Activated CD8-positive, alpha-beta memory T cell treated with anti-CD3 and anti-CD28 coated beads, Interleukin-2, amount 10 ng/mL, durations not matched to agents 7 days and 5 days (primary cell): Measurements from ENCODE around the gene KIAA1549. TPM values are rescaled to one million over a fixed set of nuclear protein-coding genes. Genes with fewer than 3 reads are reported as not detected.

Experiments
- ATAC-seq: fragments of 150-1000 bp; cut with Tn5 transposase; one replicate; pipeline ENCODE4 v1.10.0; 2021; ENCODE audit warnings: moderate library complexity
- CTCF ChIA-PET: fragments of 350-600 bp; sonication (Branson Sonifier 250); formaldehyde crosslinking; loops from one replicate; lab custom pipeline; 2021; ENCODE audit warnings: antibody characterized with exemption; lab: Charles Lee
- DNase-seq: peaks from one replicate; pipeline ENCODE4 v3.0.0-alpha.2; 2020
- H3K27ac Mint-ChIP-seq: one replicate; pipeline ENCODE4 v1.8.0; 2021; ENCODE audit warnings: mild to moderate bottlenecking, mixed read lengths
- H3K27me3 Mint-ChIP-seq: one replicate; pipeline ENCODE4 v1.8.0; 2021; ENCODE audit warnings: mixed read lengths
- H3K36me3 Mint-ChIP-seq: one replicate; pipeline ENCODE4 v1.8.0; 2021; ENCODE audit warnings: mild to moderate bottlenecking, mixed read lengths
- H3K4me1 Mint-ChIP-seq: one replicate; pipeline ENCODE4 v1.8.0; 2021; ENCODE audit warnings: mixed read lengths
- H3K4me3 Mint-ChIP-seq: one replicate; pipeline ENCODE4 v1.8.0; 2021; ENCODE audit warnings: mild to moderate bottlenecking, moderate library complexity, mixed read lengths
- H3K9me3 Mint-ChIP-seq: one replicate; pipeline ENCODE4 v1.8.0; 2022; ENCODE audit warnings: low read depth, mixed read lengths
- total RNA-seq, 2 experiments: library from RNA; stranded (reverse); gene quantifications; one replicate each; pipeline ENCODE4 v1.2.3, GENCODE V29; 2021

The KIAA1549 gene
- total RNA-seq, 2 experiments from 2014 or later, result 0.61 to 1.1 TPM

- H3K27me3 Mint-ChIP-seq, result no peaks in the 10 kb centered on the region
- ATAC-seq, result no peak
- peaks cover 14% of the 10 kb centered on the region for H3K9me3 Mint-ChIP-seq
- CTCF ChIA-PET, result no interaction called here
- no peak overlapping the region for H3K27ac Mint-ChIP-seq
- H3K4me3 Mint-ChIP-seq, result no peak overlapping the region
- peaks cover 13% of the 10 kb centered on the region for H3K36me3 Mint-ChIP-seq
- peaks cover 16% of the 10 kb centered on the region for H3K4me1 Mint-ChIP-seq
- DNase-seq, result no peak
Observed at GRCh38 chr7:138861051-138861450, 120.1 kb downstream of the KIAA1549 start.

- H3K9me3 Mint-ChIP-seq, result peaks cover 14% of the 10 kb centered on the region
- no peak overlapping the region for H3K4me3 Mint-ChIP-seq
- peaks cover 2% of the 10 kb centered on the region for H3K27me3 Mint-ChIP-seq
- H3K27ac Mint-ChIP-seq, result no peak overlapping the region
- no peak for DNase-seq
- peaks cover 5% of the 10 kb centered on the region for H3K4me1 Mint-ChIP-seq
- ATAC-seq, result no peak
- CTCF ChIA-PET, result interaction anchor here (2.3 kb wide), 1 partner anchor 119 kb away, joined by 6 read pairs; no protein-coding TSS in a partner anchor
- peaks cover 17% of the 10 kb centered on the region for H3K36me3 Mint-ChIP-seq
Observed at GRCh38 chr7:138857728-138858127, 123.5 kb downstream of the KIAA1549 start.

- CTCF ChIA-PET, result interaction anchor here (0.9 kb wide), 1 partner anchor 115 kb away, joined by 3 read pairs; no protein-coding TSS in a partner anchor
- Mint-ChIP-seq H3K4me3 (no peak overlapping the region), H3K4me1 (peaks cover 5% of the 10 kb centered on the region), H3K9me3 (peaks cover 14% of the 10 kb centered on the region), H3K36me3 (peaks cover 21% of the 10 kb centered on the region), H3K27me3 (peaks cover 2% of the 10 kb centered on the region), H3K27ac (no peak overlapping the region)
- DNase-seq (no peak), ATAC-seq (no peak)
Observed at GRCh38 chr7:138854115-138854645, 127.0 kb downstream of the KIAA1549 start.

GRCh38 chr7:138853448-138853847, 127.7 kb downstream of the KIAA1549 start:
- peaks cover 20% of the 10 kb centered on the region for H3K36me3 Mint-ChIP-seq
- no peak overlapping the region for H3K4me3 Mint-ChIP-seq
- CTCF ChIA-PET, result no interaction called here
- H3K27me3 Mint-ChIP-seq, result peaks cover 6% of the 10 kb centered on the region
- no peak overlapping the region for H3K27ac Mint-ChIP-seq
- peaks cover 14% of the 10 kb centered on the region for H3K9me3 Mint-ChIP-seq
- ATAC-seq, result no peak
- H3K4me1 Mint-ChIP-seq, result peaks cover 5% of the 10 kb centered on the region
- no peak for DNase-seq

DNA sequence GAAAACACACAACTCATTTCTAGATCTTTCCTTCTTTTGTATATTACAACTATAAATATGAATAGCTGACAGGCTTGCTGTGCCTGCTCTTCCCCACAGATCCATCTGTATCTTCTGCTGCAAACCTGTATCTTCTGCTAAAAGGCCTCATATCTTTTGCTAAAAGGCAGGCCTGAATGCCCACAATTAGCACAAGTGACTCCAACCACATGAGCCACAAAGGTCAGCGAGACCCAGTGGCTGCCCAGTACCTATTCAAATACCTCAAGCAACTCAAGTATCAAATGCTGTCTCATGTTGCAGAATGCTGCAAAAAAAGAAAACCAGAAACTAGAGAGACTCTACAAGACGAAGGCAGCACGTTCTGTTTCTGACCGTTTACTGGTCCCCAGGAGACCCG, 128.7 kb downstream of the KIAA1549 start:
- Mint-ChIP-seq H3K4me1 (peaks cover 5% of the 10 kb centered on the region), H3K9me3 (peaks cover 7% of the 10 kb centered on the region), H3K4me3 (no peak overlapping the region), H3K27ac (no peak overlapping the region), H3K36me3 (peaks cover 15% of the 10 kb centered on the region), H3K27me3 (peaks cover 14% of the 10 kb centered on the region)
- CTCF ChIA-PET, result no interaction called here
- ATAC-seq (no peak), DNase-seq (no peak)

DNA sequence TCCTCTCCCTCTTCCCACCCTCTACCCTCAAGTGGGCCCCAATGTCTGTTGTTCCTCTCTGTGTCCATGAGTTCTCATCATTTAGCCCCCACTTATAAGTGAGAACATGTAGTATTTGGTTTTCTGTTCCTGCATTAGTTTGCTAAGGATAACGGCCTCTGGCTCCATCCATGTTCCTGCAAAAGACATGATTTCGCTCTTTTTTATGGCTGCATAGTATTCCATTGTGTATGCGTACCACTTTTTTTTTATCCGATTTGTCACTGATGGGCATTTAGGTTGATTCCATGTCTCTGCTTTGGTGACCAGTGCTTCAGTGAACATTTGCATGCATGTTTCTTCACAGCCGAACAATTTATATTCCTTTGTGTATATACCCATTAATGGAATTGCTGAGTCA, 131.5 kb downstream of the KIAA1549 start:
- no peak for DNase-seq
- Mint-ChIP-seq H3K36me3 (peaks cover 5% of the 10 kb centered on the region), H3K4me1 (peaks cover 5% of the 10 kb centered on the region), H3K9me3 (no peaks in the 10 kb centered on the region), H3K27ac (no peak overlapping the region), H3K27me3 (peaks cover 15% of the 10 kb centered on the region), H3K4me3 (no peak overlapping the region)
- ATAC-seq, result no peak
- CTCF ChIA-PET, result no interaction called here

DNA sequence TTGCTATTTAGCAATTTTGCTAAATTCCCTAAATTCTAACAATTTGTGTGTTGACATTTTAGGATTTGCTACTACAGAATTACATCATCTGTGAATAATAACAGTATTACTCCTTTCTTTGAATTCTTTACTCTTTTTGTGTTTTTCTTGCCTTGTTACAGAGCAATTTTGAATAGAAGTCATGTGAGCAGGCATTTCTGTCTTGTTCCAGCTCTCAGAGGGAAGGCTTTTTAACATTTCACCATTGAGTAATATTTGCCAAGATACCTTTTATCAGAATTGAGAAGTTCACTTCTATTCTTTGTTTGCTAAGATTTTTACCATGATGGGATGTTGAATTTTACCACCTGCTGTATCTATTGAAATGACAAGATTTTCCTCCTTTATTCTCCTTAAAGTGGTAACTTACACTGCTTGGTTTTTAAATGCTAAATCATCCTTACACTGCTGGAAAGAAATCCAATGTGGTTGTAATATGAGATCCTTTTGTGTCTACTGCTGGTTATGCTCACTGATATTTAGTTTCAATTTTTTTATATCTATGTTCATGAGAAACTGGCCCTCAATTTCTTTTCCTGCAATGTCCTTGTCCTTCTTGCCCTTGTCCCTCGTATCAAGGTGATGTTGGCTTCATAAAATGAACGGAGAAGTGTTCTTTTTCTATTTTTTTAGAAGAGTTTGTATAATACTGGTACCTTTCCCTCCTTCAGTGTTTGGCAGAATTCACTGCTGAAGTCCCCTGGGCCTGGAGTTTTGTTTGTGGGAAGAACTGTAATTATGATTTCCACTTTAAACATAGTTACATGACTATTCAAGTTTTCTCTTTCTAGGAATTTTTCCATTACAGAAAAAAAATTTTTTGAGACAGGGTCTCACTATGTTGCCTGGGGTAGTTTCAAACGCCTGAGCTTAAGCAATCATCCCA, 132.9 kb downstream of the KIAA1549 start:
- Mint-ChIP-seq H3K4me1 (peaks cover 2% of the 10 kb centered on the region), H3K9me3 (no peaks in the 10 kb centered on the region), H3K27ac (no peak overlapping the region), H3K36me3 (peaks cover 4% of the 10 kb centered on the region), H3K27me3 (peaks cover 15% of the 10 kb centered on the region), H3K4me3 (no peak overlapping the region)
- CTCF ChIA-PET, result interaction anchor here (1.5 kb wide), 1 partner anchor 17 kb away, joined by 4 read pairs; no protein-coding TSS in a partner anchor
- no peak for ATAC-seq
- DNase-seq, result no peak

DNA sequence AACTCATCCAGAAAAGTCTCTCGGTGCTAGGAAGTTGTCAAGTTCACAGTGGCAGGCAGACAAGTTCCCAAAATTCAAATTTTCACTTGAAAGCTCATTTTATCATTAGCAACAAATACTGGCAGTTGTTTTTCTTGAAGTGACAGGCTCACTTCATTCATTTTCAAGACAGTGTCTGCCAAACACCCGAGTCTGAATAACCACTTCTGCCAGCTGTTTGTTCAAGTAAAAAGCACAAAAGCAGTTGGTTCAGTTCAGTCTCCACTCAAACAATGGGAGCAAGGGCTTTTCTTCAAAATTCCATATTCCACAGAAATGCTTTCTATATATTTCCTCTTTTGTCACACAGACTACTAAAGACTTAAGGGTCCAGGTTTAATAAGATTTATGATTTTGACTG, 135.5 kb downstream of the KIAA1549 start:
- Mint-ChIP-seq H3K36me3 (peaks cover 4% of the 10 kb centered on the region), H3K27me3 (peaks cover 17% of the 10 kb centered on the region), H3K9me3 (no peaks in the 10 kb centered on the region), H3K4me1 (no peaks in the 10 kb centered on the region), H3K27ac (no peak overlapping the region), H3K4me3 (no peak overlapping the region)
- CTCF ChIA-PET, result interaction anchor here (1.0 kb wide), 1 partner anchor 107 kb away, joined by 3 read pairs; no protein-coding TSS in a partner anchor
- ATAC-seq, result no peak
- DNase-seq, result no peak

GRCh38 chr7:138843632-138844580, 137.3 kb downstream of the KIAA1549 start:
- ATAC-seq (no peak), DNase-seq (no peak)
- no peak overlapping the region for H3K4me3 Mint-ChIP-seq
- no peaks in the 10 kb centered on the region for H3K4me1 Mint-ChIP-seq
- no peaks in the 10 kb centered on the region for H3K9me3 Mint-ChIP-seq
- peaks cover 25% of the 10 kb centered on the region for H3K27me3 Mint-ChIP-seq
- no peak overlapping the region for H3K27ac Mint-ChIP-seq
- no peaks in the 10 kb centered on the region for H3K36me3 Mint-ChIP-seq
- CTCF ChIA-PET, result interaction anchor here (0.7 kb wide), 1 partner anchor 15 kb away, joined by 3 read pairs; no protein-coding TSS in a partner anchor

DNA sequence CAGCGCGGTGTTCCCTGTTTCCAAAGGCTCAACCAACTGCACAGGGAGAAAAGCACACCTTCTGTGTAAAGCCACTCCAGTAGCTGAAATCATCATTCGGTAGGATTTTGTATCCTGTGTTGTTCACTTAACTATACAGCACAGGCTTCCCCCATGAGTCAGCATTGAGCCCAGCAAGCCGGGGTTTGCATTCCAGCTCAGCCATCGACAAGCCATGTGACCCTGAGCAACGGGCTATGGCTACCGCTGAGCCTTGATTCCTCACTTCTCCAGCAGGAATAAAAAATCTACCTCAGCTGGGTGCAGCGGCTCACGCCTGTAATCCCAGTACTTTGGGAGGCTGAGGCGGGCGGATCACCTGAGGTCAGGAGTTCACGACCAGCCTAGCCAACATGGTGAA, 139.1 kb downstream of the KIAA1549 start:
- ATAC-seq (no peak), DNase-seq (no peak)
- Mint-ChIP-seq H3K27ac (no peak overlapping the region), H3K36me3 (no peaks in the 10 kb centered on the region), H3K4me1 (no peaks in the 10 kb centered on the region), H3K27me3 (peaks cover 15% of the 10 kb centered on the region), H3K4me3 (no peak overlapping the region), H3K9me3 (no peaks in the 10 kb centered on the region)
- CTCF ChIA-PET, result no interaction called here

GRCh38 chr7:138838166-138838565, 143.0 kb downstream of the KIAA1549 start:
- no peak overlapping the region for H3K4me3 Mint-ChIP-seq
- no peak for DNase-seq
- H3K27me3 Mint-ChIP-seq, result peaks cover 20% of the 10 kb centered on the region
- H3K9me3 Mint-ChIP-seq, result no peaks in the 10 kb centered on the region
- CTCF ChIA-PET, result no interaction called here
- no peak overlapping the region for H3K27ac Mint-ChIP-seq
- H3K36me3 Mint-ChIP-seq, result peaks cover 1% of the 10 kb centered on the region
- H3K4me1 Mint-ChIP-seq, result peaks cover 18% of the 10 kb centered on the region
- no peak for ATAC-seq

DNA sequence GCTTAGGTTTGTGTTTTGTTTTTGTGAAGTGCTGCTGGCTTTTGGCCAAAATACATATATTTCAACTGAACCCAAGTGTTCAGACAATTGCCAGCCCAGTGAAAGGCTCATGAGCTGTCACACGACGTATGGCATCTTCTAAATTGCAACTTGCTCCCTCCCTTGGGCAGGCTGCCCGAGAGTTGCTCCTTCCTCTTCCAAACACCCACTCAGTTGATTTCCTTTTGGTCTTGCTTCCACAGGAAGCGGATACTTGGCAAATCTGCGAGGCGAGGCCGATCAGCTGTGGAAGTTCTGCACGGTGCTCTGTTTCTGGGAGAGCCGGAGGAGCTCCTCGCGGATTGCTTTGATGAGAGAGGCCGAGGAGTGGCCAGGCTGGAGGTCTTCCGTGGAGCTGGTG, 143.6 kb downstream of the KIAA1549 start:
- no peak for DNase-seq
- peaks cover 1% of the 10 kb centered on the region for H3K36me3 Mint-ChIP-seq
- no peak for ATAC-seq
- H3K9me3 Mint-ChIP-seq, result no peaks in the 10 kb centered on the region
- CTCF ChIA-PET, result no interaction called here
- no peak overlapping the region for H3K27ac Mint-ChIP-seq
- H3K4me1 Mint-ChIP-seq, result peaks cover 18% of the 10 kb centered on the region
- no peak overlapping the region for H3K4me3 Mint-ChIP-seq
- peaks cover 24% of the 10 kb centered on the region for H3K27me3 Mint-ChIP-seq

- H3K27me3 Mint-ChIP-seq, result peaks cover 33% of the 10 kb centered on the region
- H3K9me3 Mint-ChIP-seq, result no peaks in the 10 kb centered on the region
- no peak overlapping the region for H3K4me3 Mint-ChIP-seq
- ATAC-seq, result peak; percentile 23
- CTCF ChIA-PET, result no interaction called here
- peaks cover 1% of the 10 kb centered on the region for H3K36me3 Mint-ChIP-seq
- H3K27ac Mint-ChIP-seq, result no peak overlapping the region
- H3K4me1 Mint-ChIP-seq, result peaks cover 18% of the 10 kb centered on the region
- DNase-seq, result no peak
Observed at GRCh38 chr7:138835087-138835486, 146.1 kb downstream of the KIAA1549 start.
